Spleen (tissue), 7 donors: Measurements from ENCODE around the gene RNASE8.

ENCODE experiments used
- POLR2A ChIP-seq, 3 donors: fragments of 450-650 bp; IDR thresholded peaks; one replicate each; pipeline ENCODE4 v1.5.1; 2017; ENCODE audit warnings: antibody characterized with exemption in 3 of 3, mild to moderate bottlenecking in 1 of 3
- POLR2AphosphoS5 ChIP-seq, 3 donors: sonication (generic); formaldehyde crosslinking; IDR thresholded peaks; one replicate each; pipeline ENCODE4 v1.5.1; 2017; ENCODE audit warnings: antibody characterized with exemption in 3 of 3
- TF ChIP-seq, protein P1 (sequence below), 11 experiments: fragments of 200-600 bp in 7 of 11; fragments of 450-650 bp in 4 of 11; sonication (generic) in 4 of 11; IDR thresholded peaks in 8 of 11; conservative IDR thresholded peaks in 3 of 11; 1 replicate in 7 of 11; 2 replicates in 4 of 11; pipeline versions ENCODE4 v1.4.0 to v1.8.0; 2016 to 2021; ENCODE audit warnings: antibody characterized with exemption in 11 of 11, inconsistent platforms in 4 of 11, mild to moderate bottlenecking in 1 of 11
- donor health status: DM: no; HTN: no; CAD: no; lungs with moderate emphysema.
- donor health status: DM: no; HTN: no; CAD: no.
- donor health status: DM: no; HTN: no; CAD: no.

DNA sequence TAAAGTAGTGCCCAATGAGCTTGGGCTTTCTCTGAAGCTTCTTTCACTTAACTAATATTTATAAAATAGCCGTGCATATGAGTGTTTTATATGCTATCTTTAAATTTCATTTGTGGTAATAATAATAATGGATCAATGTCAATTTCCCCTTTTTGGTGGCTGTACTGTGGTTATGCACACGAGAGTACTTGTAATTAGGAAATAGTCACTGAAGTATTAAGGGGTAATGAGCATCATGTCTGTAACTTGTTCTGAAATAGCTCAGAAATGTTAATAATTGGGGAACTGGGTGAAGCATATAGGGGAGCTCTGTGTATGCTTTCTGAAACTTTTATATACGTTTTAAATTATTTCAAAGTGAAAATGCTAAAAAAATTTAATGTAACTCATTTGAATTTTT is 7.0 kb upstream of the RNASE8 start:
- TF ChIP-seq, protein P1, sequence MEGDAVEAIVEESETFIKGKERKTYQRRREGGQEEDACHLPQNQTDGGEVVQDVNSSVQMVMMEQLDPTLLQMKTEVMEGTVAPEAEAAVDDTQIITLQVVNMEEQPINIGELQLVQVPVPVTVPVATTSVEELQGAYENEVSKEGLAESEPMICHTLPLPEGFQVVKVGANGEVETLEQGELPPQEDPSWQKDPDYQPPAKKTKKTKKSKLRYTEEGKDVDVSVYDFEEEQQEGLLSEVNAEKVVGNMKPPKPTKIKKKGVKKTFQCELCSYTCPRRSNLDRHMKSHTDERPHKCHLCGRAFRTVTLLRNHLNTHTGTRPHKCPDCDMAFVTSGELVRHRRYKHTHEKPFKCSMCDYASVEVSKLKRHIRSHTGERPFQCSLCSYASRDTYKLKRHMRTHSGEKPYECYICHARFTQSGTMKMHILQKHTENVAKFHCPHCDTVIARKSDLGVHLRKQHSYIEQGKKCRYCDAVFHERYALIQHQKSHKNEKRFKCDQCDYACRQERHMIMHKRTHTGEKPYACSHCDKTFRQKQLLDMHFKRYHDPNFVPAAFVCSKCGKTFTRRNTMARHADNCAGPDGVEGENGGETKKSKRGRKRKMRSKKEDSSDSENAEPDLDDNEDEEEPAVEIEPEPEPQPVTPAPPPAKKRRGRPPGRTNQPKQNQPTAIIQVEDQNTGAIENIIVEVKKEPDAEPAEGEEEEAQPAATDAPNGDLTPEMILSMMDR (IDR thresholded peaks at IDR 0.05 in 8 of 11, conservative IDR thresholded peaks at IDR 0.05 in 3 of 11): no peak
- TF ChIP-seq POLR2A (IDR thresholded peaks at IDR 0.05) (no peak), POLR2AphosphoS5 (IDR thresholded peaks at IDR 0.05) (no peak)
